GM12874 (cell line): ENCODE measurements around the gene CCDC78.

Source experiments
- TF ChIP-seq, protein P1 (sequence below): IDR thresholded peaks from 2 replicates; pipeline ENCODE4 v1.5.1; 2011; ENCODE audit warnings: low read depth, mild to moderate bottlenecking, control low read depth, low read length, moderate library complexity; ENCODE audit not compliant: insufficient read depth

The CCDC78 gene

DNA sequence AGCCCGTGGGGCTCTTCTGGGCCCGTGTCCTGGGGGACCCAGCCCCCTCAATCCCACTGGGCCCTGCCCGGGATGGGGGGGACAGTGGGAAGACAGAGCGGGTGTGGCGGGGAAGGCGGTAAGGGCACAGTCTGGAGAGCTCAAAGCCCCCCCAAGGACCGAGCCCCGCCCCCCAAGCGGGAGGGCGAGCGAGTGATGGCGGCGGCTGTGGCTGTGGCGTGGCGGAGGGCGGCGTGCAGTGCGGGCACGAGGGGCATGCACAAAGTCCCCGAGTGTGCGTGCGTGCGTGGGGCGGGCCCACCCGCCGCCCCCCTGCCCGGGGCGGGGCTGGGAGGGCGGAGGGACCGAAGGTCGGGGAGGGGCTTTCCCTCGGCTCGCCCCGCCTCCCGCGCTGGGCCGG lies 32.5 kb downstream of the CCDC78 start:
- TF ChIP-seq, protein P1, sequence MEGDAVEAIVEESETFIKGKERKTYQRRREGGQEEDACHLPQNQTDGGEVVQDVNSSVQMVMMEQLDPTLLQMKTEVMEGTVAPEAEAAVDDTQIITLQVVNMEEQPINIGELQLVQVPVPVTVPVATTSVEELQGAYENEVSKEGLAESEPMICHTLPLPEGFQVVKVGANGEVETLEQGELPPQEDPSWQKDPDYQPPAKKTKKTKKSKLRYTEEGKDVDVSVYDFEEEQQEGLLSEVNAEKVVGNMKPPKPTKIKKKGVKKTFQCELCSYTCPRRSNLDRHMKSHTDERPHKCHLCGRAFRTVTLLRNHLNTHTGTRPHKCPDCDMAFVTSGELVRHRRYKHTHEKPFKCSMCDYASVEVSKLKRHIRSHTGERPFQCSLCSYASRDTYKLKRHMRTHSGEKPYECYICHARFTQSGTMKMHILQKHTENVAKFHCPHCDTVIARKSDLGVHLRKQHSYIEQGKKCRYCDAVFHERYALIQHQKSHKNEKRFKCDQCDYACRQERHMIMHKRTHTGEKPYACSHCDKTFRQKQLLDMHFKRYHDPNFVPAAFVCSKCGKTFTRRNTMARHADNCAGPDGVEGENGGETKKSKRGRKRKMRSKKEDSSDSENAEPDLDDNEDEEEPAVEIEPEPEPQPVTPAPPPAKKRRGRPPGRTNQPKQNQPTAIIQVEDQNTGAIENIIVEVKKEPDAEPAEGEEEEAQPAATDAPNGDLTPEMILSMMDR = no peak

DNA sequence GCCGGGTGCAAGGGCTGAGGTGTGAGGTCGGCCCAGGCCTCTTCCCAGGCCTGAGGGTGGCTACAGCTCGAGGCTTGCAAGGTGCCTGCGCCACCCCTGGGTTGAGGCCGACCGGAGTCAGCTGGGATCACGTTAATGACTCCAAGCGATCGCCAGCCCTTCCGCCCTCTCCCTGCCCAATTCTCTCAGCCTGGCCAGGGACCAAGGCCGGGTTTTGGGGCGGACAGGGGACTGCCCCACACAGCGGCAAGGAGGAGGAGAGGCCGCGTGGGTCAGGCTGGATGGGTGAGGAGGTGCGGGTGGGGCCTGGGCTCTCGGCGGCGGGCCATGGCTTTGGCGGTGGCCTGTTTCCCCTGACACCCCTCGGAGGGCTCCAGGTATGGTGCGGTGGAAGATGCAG lies 32.9 kb downstream of the CCDC78 start:
- TF ChIP-seq, protein P1 = no peak

DNA sequence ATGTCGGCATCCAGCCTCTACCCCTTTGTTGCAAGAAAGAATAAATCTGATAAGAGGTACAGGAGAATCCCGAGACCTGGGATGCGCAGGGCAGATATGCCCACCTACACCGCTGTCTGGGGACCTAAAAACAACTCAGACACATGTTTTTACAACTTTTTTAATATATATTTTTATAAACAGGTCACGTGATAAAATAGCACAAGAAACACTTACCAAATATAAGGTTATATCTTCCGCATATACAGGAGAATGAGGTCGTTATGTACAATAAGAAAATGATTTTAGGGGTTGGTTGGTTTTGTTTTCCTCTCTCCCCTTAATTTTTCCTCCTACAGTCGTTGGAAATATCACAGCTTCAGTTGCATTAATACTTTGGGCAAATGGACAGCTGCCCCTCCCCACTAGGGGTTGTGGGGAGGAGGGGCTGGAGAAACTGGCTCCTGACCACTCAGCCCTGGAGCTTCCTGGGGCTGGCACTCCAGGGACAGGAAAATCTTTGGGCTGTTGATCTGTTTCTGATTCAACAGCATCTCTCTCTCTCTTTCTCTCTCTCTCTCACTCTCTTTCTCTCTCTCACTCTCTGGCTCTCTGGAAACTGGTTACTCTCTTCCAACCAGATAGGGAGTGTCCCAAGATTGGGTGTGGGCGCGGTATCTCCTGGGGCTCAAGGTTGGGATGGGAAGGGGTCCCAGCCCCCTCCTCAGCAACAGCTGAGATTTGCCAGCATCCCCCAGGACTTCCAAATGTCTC lies 33.7 kb downstream of the CCDC78 start:
- TF ChIP-seq, protein P1 = no peak

DNA sequence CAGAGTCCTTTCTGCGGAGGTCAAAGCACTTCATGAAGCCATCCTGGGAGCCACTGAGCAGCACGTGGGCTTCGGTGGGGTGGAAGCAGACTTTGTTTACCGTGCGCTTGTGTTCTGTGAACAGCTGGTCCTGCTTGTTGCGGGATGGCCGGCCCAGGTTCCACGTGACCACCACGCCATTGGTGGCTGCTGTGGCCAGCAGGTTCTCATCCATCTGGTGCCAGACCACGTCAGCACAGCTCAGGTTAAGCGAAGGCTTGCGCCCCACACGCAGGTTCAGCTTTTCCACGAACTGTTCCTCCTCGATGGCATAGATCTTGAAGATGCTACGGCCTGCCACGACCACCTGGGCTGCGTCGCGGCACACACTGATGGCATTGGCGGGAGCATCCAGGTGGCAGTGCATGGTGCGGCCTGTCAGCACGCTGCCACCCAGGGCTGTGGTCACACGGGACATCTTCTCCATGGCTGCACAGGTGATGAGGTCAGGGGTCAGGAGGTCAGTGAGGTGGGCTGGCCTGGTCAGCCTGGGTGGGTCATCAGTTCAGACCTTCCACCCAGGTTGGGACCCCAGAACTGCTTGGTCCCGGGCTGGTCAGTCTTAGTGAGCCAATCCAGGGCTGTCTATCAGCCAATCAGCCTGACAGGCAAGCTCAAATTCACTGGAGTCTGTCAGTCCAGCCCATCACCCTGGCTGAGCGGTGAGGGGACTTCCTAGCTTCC lies 36.9 kb downstream of the CCDC78 start:
- TF ChIP-seq, protein P1 = no peak

DNA sequence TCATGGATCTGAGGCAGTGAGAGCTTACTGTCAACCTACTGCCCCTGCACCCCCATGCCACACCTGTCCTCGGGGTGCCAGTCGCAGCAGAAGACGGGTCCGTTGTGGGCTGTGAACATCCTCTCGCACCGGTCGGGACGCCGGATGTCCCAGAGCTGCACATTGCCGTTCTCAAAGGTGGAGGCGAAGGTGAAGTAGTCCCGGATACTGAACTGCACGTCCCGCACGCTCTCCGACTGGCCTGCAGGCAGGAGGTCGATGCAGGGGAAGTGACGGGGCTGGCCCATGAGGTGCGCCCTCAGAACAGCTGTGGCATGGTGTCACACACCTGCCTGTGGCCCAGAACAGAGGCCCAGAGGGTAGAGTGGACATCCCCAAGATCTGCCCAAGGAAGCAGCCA lies 38.7 kb downstream of the CCDC78 start:
- TF ChIP-seq, protein P1 = no peak

DNA sequence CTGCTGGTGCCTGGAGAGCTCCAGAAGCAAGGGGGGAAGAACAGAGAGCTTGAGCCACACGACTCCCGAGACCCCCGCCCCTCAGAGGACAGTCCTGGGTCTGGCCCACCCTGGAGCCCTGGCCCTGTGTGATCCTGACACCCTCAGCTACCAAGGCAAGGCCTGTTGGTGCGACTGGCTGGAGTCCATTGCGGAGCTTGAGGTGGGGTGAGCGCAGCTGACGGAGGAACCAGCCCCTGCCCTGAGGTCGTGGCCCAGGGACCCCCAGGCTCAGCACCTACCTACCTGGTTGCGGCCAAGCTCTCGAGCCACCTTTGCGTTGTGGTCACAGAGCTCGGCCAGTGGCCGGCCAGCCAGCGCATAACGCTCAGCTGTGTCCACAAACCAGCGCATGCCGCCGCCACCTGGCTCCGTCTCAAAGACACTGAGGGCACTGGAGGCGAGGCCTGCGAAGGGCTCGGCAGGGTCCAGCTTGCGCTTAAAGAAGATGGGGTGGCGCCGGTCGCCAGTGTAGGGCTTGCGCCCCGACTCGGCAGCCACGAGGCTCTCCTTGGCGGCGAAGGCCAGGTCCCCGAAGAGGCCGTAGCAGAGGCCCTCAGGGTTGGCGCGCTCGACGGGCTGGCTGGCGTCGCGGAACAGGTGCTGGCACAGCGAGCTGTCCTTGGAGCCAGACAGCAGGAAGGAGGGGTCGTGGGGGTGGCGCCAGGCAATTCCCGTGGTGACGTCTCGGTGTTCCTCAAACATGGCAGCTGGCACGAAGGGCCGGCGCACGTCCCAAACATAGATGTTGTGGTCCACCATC lies 39.6 kb downstream of the CCDC78 start:
- TF ChIP-seq, protein P1 = no peak

DNA sequence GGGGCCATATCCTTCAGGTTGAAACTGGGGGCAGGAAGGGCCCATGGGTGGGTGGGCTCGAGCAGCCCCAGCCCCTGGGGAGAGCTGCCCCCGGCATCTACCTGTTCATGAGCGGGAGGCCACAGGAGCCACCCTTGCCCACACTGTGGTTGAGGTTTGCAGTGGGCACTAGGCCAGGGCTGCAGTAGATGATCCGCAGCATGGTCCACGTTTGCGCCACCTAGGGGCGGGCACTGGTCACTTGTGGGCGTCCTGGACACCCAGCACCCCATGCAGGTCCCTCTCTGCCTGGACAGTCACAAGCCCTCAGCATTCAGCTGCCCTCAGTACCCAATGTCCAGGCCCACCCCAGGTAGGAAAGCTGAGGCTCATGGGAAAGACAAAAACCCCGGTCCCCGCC lies 40.3 kb downstream of the CCDC78 start:
- TF ChIP-seq, protein P1 = peak; percentile 38
